GM18502 (cell line): ENCODE measurements around the gene PCDHB13.
"Not testable (repeated sequence)": the region's sequence is repeated elsewhere in the genome, so short reads cannot be mapped to it uniquely, and the experiment has no call there.

Experiments
- ATAC-seq: cut with Tn5 transposase; IDR thresholded peaks from one replicate; pipeline ENCODE4 v1.9.1; 2021; ENCODE audit warnings: mild to moderate bottlenecking; ENCODE audit not compliant: unreplicated experiment, poor library complexity

Gene PCDHB13

DNA sequence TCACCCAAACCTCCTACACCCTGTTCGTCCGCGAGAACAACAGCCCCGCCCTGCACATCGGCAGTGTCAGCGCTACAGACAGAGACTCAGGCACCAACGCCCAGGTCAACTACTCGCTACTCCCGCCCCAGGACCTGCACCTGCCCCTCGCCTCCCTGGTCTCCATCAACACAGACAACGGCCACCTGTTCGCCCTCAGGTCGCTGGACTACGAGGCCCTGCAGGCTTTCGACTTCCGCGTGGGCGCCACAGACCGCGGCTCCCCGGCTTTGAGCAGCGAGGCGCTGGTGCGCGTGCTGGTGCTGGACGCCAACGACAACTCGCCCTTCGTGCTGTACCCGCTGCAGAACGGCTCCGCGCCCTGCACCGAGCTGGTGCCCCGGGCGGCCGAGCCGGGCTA, 12.6 kb upstream of the PCDHB13 start:
- ATAC-seq: not testable (repeated sequence)

- ATAC-seq: not testable (repeated sequence)
Measured at GRCh38 chr5:141201646-141202045, 12.1 kb upstream of the PCDHB13 start.

GRCh38 chr5:141208478-141208877, 5.2 kb upstream of the PCDHB13 start, which contains the start of gene PCDHB12:
Gene PCDHB12, plus strand, starts transcription at chr5:141208719. Its CDS starts 189 bp downstream, at chr5:141208908.
- no peak for ATAC-seq

DNA sequence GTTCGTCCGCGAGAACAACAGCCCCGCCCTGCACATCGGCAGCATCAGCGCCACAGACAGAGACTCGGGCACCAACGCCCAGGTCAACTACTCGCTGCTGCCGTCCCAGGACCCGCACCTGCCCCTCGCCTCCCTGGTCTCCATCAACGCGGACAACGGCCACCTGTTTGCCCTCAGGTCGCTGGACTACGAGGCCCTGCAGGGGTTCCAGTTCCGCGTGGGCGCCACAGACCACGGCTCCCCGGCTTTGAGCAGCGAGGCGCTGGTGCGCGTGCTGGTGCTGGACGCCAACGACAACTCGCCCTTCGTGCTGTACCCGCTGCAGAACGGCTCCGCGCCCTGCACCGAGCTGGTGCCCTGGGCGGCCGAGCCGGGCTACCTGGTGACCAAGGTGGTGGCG, 3.4 kb upstream of the PCDHB13 start:
- ATAC-seq: not testable (repeated sequence)

DNA sequence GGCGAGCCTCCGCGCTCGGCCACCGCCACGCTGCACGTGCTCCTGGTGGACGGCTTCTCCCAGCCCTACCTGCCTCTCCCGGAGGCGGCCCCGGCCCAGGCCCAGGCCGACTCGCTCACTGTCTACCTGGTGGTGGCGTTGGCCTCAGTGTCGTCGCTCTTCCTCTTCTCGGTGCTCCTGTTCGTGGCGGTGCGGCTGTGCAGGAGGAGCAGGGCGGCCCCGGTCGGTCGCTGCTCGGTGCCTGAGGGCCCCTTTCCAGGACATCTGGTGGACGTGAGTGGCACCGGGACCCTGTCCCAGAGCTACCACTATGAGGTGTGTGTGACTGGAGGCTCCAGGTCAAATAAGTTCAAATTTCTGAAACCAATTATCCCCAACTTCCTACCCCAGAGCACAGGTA, 2.9 kb upstream of the PCDHB13 start:
- ATAC-seq: not testable (repeated sequence)

DNA sequence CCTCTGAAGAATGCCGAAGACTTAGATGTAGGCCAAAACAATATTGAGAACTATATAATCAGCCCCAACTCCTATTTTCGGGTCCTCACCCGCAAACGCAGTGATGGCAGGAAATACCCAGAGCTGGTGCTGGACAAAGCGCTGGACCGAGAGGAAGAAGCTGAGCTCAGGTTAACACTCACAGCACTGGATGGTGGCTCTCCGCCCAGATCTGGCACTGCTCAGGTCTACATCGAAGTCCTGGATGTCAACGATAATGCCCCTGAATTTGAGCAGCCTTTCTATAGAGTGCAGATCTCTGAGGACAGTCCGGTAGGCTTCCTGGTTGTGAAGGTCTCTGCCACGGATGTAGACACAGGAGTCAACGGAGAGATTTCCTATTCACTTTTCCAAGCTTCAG, 864 bp downstream of the PCDHB13 start:
- not testable (repeated sequence) for ATAC-seq

DNA sequence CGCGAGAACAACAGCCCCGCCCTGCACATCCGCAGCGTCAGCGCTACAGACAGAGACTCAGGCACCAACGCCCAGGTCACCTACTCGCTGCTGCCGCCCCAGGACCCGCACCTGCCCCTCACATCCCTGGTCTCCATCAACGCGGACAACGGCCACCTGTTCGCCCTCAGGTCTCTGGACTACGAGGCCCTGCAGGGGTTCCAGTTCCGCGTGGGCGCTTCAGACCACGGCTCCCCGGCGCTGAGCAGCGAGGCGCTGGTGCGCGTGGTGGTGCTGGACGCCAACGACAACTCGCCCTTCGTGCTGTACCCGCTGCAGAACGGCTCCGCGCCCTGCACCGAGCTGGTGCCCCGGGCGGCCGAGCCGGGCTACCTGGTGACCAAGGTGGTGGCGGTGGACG, 1.8 kb downstream of the PCDHB13 start:
- not testable (repeated sequence) for ATAC-seq

GRCh38 chr5:141216035-141216434, 2.3 kb downstream of the PCDHB13 start:
- ATAC-seq: not testable (repeated sequence)

DNA sequence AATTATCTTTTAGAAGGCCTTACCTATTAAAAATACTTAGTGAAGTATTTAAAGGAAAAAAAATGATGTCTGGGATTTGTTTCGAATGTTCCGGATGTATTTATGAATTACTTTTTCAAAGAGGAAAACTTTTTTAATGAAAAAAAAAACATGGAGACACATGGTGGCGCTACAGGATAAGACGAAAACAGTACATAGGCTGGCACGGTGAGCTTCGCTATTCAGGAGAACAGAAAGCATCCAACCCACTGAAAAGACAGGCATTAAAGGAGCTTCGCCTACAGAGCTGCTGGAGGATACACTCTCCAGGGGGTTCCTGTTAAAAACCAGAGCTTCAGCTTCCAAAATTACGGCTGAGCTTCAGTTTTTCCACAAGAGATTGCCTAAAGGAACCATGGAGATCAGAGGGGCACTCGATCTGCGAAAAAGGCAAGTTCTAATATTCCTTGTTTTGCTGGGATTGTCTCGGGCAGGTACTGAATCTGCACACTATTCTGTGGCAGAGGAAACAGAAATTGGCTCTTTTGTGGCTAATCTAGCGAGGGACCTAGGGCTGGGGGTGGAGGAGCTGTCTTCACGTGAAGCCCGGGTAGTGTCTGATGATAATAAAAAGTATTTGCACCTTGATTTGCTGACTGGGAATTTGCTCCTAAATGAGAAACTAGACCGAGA, 9.5 kb downstream of the PCDHB13 start, which contains the start of gene PCDHB14:
TSS of gene PCDHB14 (plus strand) at position 232 of the 672 bp plus-strand sequence. CDS start at position 395, 163 bp downstream.
- ATAC-seq: no peak

DNA sequence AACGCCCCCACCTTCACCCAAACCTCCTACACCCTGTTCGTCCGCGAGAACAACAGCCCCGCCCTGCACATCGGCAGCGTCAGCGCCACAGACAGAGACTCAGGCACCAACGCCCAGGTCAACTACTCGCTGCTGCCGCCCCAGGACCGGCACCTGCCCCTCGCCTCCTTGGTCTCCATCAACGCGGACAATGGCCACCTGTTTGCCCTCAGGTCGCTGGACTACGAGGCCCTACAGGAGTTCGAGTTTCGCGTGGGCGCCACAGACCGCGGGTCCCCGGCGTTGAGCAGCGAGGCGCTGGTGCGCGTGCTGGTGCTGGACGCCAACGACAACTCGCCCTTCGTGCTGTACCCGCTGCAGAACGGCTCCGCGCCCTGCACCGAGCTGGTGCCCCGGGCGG, 11.1 kb downstream of the PCDHB13 start:
- ATAC-seq: not testable (repeated sequence)

DNA sequence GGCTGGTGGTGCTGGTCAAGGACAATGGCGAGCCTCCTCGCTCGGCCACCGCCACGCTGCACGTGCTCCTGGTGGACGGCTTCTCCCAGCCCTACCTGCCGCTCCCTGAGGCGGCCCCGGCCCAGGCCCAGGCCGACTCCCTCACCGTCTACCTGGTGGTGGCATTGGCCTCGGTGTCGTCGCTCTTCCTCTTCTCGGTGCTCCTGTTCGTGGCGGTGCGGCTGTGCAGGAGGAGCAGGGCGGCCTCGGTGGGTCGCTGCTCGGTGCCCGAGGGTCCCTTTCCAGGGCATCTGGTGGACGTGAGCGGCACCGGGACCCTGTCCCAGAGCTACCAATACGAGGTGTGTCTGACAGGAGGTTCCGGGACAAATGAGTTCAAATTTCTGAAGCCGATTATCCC, 11.7 kb downstream of the PCDHB13 start:
- not testable (repeated sequence) for ATAC-seq

DNA sequence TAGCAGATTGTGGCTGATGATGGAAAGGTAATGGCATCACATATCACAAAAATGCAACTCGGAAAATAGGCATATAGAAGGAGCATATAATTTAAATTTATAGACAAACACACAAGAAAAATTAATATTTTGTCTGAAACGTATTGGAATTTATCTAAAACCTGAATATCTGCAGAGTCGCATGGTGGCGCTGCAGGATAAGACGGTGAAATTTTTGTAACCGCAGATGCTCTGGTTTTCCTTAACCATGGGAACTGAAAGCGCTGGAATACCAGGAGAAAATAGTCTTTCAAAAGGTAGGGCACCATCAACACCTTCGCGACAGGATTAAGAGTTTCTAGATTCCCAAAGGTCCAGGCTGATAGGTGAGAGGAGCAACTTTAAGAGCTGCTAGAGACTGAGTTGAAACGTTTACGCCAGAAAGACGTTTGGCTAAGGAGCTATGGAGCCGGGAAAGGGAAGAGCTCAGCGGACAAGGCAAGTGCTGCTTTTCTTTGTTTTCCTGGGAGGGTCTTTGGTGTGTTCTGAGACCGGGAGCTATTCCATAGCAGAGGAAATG, 20.5 kb downstream of the PCDHB13 start:
- no peak for ATAC-seq

GRCh38 chr5:141235922-141236321, 22.2 kb downstream of the PCDHB13 start:
- not testable (repeated sequence) for ATAC-seq

GRCh38 chr5:141236516-141237313, 23.0 kb downstream of the PCDHB13 start:
- ATAC-seq: no peak

- ATAC-seq: no peak
Measured at GRCh38 chr5:141241496-141241895, 27.8 kb downstream of the PCDHB13 start.

DNA sequence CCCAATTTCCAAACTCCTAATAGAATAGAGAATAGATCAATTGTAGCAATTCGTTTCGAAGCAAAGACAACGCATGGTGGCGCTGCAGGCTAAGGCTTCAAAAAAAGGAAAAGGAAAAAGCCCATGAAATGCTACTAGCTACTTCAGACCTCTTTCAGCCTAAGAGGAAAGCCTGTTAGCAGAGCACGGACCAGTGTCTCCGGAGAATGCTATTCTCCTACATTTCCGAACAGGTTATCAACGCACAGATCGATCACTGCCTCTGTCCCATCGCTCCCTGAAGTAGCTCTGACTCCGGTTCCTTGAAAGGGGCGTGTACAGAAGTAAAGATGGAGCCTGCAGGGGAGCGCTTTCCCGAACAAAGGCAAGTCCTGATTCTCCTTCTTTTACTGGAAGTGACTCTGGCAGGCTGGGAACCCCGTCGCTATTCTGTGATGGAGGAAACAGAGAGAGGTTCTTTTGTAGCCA, 31.6 kb downstream of the PCDHB13 start, which contains the start of gene PCDHB15:
TSS of gene PCDHB15 (plus strand) at position 146 of the 468 bp plus-strand sequence. CDS start at position 330, 184 bp downstream.
- ATAC-seq: no peak

GRCh38 chr5:141246971-141247370, 33.3 kb downstream of the PCDHB13 start:
- not testable (repeated sequence) for ATAC-seq

DNA sequence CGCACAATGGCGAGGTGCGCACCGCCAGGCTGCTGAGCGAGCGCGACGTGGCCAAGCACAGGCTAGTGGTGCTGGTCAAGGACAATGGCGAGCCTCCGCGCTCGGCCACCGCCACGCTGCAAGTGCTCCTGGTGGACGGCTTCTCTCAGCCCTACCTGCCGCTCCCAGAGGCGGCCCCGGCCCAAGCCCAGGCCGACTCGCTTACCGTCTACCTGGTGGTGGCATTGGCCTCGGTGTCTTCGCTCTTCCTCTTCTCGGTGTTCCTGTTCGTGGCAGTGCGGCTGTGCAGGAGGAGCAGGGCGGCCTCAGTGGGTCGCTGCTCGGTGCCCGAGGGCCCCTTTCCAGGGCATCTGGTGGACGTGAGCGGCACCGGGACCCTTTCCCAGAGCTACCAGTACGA, 33.7 kb downstream of the PCDHB13 start:
- not testable (repeated sequence) for ATAC-seq

DNA sequence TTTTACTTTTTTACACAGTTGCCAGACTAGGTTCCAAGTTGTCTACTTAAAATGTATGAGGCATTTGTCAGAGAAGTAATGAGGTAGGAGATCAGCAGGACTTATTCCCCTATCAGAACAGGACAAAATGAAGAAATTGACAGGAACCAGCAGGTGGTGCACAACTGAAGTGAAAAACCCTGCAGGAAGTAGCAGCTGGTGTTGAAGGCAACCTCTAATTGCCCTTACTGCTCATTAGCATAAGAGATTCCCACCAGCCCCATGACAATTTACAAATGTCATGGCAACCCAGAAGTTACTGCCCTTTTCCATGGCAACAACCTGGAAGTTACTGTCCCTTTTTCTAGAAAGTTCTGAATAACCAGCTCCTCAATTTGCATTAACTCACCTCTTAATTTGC, 36.9 kb downstream of the PCDHB13 start:
- no peak for ATAC-seq

DNA sequence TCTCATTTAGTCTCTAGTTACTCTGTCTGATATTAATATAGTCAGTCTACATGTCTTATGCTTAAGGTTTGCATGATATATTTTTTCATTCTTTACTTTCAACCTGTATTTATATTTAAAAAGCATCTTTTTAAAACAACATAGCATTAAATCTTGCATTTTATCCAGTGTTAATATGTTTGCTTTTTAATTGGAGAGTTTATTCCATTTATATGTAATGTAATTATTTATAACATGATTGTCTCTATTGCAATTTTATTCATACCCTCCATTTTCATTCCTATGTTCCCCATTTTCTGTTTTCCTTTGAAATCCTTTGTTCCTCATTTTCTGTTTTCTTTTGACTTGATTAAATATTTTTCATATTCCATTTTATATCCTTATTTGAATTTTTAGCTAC, 44.7 kb downstream of the PCDHB13 start:
- no peak for ATAC-seq

DNA sequence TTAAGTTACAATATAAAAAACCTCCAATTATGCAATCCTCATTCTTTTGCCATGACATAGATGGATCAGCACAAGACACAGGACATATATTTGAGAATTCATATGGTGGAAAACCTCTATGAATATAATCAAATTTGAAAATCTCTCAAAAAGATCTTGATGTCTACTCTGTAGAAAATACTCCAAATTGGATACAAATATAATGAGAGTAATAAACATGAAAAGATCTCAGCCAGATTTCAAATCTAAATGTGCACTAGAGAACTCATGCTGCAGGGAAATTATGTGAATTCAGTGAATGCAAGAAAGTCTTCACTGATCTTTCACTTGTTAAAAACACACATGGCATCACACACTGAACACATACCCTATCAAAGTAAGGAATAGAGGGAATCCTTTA, 45.2 kb downstream of the PCDHB13 start:
- no peak for ATAC-seq
